Transverse colon (tissue), 4 donors: ENCODE measurements around the gene NFASC. TPM values are rescaled to one million over a fixed set of nuclear protein-coding genes. Genes with fewer than 3 reads are reported as not detected.

Source experiments
- DNase-seq: peaks from one replicate; pipeline ENCODE4 v3.0.0-alpha.2; 2019
- H3K27ac ChIP-seq, 4 donors: fragments of 200-600 bp; sonication (generic); 2 replicates each; pipeline ENCODE4 v1.5.1; 2016 to 2018; ENCODE audit warnings: inconsistent platforms in 4 of 4
- H3K27me3 ChIP-seq: fragments of 200-600 bp; sonication (generic); 2 replicates; pipeline ENCODE4 v1.5.1; 2017; ENCODE audit warnings: inconsistent platforms
- H3K36me3 ChIP-seq, 4 donors: fragments of 200-600 bp; sonication (generic); 2 replicates each; pipeline ENCODE4 v1.5.1; 2017 to 2019; ENCODE audit warnings: inconsistent platforms in 4 of 4
- H3K4me1 ChIP-seq, 4 donors: fragments of 200-600 bp; sonication (generic); 2 replicates each; pipeline ENCODE4 v1.5.1; 2017 to 2020; ENCODE audit warnings: inconsistent platforms in 4 of 4
- H3K4me3 ChIP-seq, 4 donors: fragments of 200-600 bp; sonication (generic); 1 replicate in 1 of 4; 2 replicates in 3 of 4; pipeline versions ENCODE4 v1.5.1 to v1.6.1; 2017 to 2019; ENCODE audit warnings: inconsistent platforms in 4 of 4
- H3K9me3 ChIP-seq, 2 donors: fragments of 200-600 bp; sonication (generic); 2 replicates each; pipeline ENCODE4 v1.5.1; 2017 to 2019; ENCODE audit warnings: inconsistent platforms in 2 of 2
- EP300 ChIP-seq: sonication (generic); formaldehyde crosslinking; IDR thresholded peaks from one replicate; pipeline ENCODE4 v1.6.1; 2017; ENCODE audit warnings: antibody characterized with exemption, low read depth
- POLR2A ChIP-seq: fragments of 450-650 bp; IDR thresholded peaks from one replicate; pipeline ENCODE4 v1.6.1; 2016; ENCODE audit warnings: antibody characterized with exemption, mild to moderate bottlenecking, moderate library complexity
- POLR2AphosphoS5 ChIP-seq, 3 donors: sonication (generic); formaldehyde crosslinking; IDR thresholded peaks; one replicate each; pipeline ENCODE4 v1.6.1; 2016; ENCODE audit warnings: antibody characterized with exemption in 3 of 3
- WGBS, 2 donors: methylation state at CpG; one replicate each; pipeline ENCODE4 v1.1.5; 2018; ENCODE audit warnings: low coverage in 1 of 2; 5-methylcytosine and 5-hydroxymethylcytosine counted together
- in situ Hi-C, 4 donors: fragments of 200-750 bp; cut with MboI; loops; one replicate each; pipeline versions ENCODE4 v1.15.0 to v1.15.1; 2017; ENCODE audit warnings: low sequenced_read_pairs in 3 of 4, low pct_ligation_motif_present in 1 of 4, low pct_unique_long_range_greater_than_20kb in 1 of 4
- intact Hi-C: fragments of 100-400 bp; cut with DNase I; formaldehyde crosslinking; loops from one replicate; pipeline ENCODE4 v1.15.1; 2023; ENCODE audit warnings: low total_unique reads
- total RNA-seq, 4 donors: library from RNA; depleted of rRNA; stranded (reverse); fragments of >200 nt; gene quantifications; one replicate each; pipeline ENCODE4 v1.1.0, GENCODE V29; 2016
- TF ChIP-seq, protein P1 (sequence below), 5 experiments: fragments of 200-600 bp in 3 of 5; fragments of 450-650 bp in 2 of 5; sonication (generic) in 3 of 5; IDR thresholded peaks; 1 replicate in 2 of 5; 2 replicates in 3 of 5; pipeline ENCODE4 v1.5.1; 2016 to 2017; ENCODE audit warnings: antibody characterized with exemption in 5 of 5, inconsistent platforms in 3 of 5, mild to moderate bottlenecking in 2 of 5, moderate library complexity in 1 of 5

NFASC gene
- total RNA-seq, 4 donors from 2014 or later: 11.3 to 48.8 (median 13.4) TPM

DNA sequence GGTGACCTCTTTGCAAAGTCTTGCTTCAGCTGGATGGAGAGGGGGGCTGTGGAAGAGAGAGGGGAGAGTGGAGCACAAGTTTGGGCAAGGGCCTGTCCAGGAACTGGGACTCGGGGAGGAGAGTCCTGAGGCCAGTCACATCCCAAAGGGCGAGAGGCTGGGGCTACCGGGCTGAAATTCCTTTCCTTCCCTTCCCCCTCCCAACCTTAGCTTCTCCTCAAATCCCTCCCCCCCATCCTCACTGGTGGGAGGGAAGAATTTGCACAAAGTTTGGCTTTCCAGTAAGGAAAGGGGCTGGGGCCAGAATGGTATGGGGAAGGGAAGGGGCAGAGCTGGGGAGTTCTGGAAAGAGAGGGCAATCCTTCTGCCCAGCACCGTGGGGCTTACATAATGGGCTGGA is 173.2 kb downstream of the NFASC start:
- Histone ChIP-seq H3K9me3 (no peaks in the 10 kb centered on the region), H3K27ac (no peak overlapping the region), H3K27me3 (peaks cover 61% of the 10 kb centered on the region), H3K36me3 (no peaks in the 10 kb centered on the region), H3K4me1 (peaks cover 0 to 7% (median 0%) of the 10 kb centered on the region in 4 donors), H3K4me3 (no peak overlapping the region)
- in situ Hi-C loops: no loop called here
- intact Hi-C loops: no loop called here
- 40% methylated on average over 4 of the region's 4 CpGs; no CpG with 5 or more reads in 1 of the 2 donors for WGBS, 2 donors
- TF ChIP-seq, protein P1, sequence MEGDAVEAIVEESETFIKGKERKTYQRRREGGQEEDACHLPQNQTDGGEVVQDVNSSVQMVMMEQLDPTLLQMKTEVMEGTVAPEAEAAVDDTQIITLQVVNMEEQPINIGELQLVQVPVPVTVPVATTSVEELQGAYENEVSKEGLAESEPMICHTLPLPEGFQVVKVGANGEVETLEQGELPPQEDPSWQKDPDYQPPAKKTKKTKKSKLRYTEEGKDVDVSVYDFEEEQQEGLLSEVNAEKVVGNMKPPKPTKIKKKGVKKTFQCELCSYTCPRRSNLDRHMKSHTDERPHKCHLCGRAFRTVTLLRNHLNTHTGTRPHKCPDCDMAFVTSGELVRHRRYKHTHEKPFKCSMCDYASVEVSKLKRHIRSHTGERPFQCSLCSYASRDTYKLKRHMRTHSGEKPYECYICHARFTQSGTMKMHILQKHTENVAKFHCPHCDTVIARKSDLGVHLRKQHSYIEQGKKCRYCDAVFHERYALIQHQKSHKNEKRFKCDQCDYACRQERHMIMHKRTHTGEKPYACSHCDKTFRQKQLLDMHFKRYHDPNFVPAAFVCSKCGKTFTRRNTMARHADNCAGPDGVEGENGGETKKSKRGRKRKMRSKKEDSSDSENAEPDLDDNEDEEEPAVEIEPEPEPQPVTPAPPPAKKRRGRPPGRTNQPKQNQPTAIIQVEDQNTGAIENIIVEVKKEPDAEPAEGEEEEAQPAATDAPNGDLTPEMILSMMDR (IDR thresholded peaks at IDR 0.05): no peak
- TF ChIP-seq EP300 (no peak), POLR2AphosphoS5 (IDR thresholded peaks at IDR 0.05) (no peak), POLR2A (no peak)
- no peak for DNase-seq

DNA sequence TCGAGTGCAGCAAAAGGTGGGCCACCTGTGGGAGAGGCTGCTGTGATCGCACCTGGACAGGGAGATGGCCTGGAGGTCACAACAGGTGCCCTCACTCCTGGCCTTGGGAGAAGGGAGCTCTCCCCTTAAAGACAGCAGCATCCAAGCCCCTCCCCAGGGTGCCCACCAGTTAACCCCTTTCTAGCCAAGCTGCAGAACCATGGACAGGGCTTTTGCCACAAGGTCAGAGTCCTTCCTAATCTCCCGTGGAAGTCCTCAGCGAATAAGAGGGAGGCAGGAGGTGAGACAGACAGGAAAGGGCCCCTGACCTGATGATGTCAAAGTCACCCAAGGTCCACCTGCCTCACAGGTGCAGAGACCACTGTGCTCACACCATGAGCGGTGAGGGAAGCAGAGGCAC is 174.1 kb downstream of the NFASC start:
- TF ChIP-seq POLR2AphosphoS5 (IDR thresholded peaks at IDR 0.05) (no peak), POLR2A (no peak), EP300 (no peak)
- TF ChIP-seq, protein P1 (IDR thresholded peaks at IDR 0.05): no peak
- no peak overlapping the region for H3K27ac ChIP-seq
- DNase-seq: no peak
- no peaks in the 10 kb centered on the region for H3K9me3 ChIP-seq
- 33 to 67% methylated on average over 1 to 5 of the region's 5 CpGs for WGBS, 2 donors
- no peaks in the 10 kb centered on the region for H3K36me3 ChIP-seq
- in situ Hi-C loops (no loop called here), intact Hi-C loops (no loop called here)
- H3K4me1 ChIP-seq: peaks cover 0 to 7% (median 0%) of the 10 kb centered on the region in 4 donors
- H3K4me3 ChIP-seq: no peak overlapping the region
- H3K27me3 ChIP-seq: peaks cover 61% of the 10 kb centered on the region

DNA sequence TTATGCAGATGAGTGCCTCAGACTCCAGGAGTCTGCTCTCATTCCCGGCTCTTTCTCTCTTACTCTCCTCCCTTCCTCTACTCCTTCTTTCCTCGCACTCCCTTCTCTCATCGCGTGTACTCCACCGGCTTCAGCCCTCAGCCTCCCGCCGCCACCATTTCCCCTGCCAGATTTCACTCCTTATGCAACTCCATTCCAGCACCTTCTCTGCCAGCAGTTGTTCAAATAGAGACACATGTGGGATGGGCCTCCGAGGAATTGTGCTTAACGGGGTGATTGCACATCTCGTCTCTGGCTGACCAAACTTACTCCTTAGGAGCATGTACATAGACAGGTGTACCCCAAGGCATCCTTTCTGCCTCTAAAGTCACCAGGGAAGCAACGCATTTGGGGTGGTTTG is 174.5 kb downstream of the NFASC start:
- no peaks in the 10 kb centered on the region for H3K36me3 ChIP-seq
- no peaks in the 10 kb centered on the region for H3K9me3 ChIP-seq
- TF ChIP-seq POLR2AphosphoS5 (IDR thresholded peaks at IDR 0.05) (no peak), POLR2A (no peak), EP300 (no peak)
- TF ChIP-seq, protein P1 (IDR thresholded peaks at IDR 0.05): no peak
- H3K4me1 ChIP-seq: peaks cover 0 to 7% (median 0%) of the 10 kb centered on the region in 4 donors
- in situ Hi-C loops (no loop called here), intact Hi-C loops (no loop called here)
- DNase-seq: no peak
- H3K27ac ChIP-seq: no peak overlapping the region
- H3K4me3 ChIP-seq: no peak overlapping the region
- WGBS, 2 donors: 40 to 45% methylated on average over 7 to 11 of the region's 11 CpGs
- H3K27me3 ChIP-seq: peaks cover 61% of the 10 kb centered on the region

DNA sequence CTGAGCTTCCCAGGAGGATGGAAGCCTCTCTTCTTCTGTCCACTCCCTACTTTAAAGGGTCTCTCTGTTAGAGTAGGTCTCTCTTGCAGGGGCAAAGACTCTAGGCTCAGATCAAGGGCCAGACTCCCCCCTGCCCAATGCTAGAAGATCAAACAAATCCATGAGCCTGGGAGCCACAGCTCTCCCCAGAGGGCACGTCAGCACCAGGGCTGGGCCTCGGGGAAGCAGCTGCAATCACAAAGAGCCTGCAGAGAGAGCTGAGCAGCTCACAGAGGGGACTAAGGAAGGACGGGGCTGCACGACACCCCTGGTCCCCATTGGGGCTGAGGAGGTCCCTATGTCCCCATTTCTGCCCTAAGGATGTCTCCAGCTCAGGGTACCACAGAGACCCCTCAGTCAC is 176.2 kb downstream of the NFASC start:
- intact Hi-C loops (no loop called here), in situ Hi-C loops (no loop called here)
- Histone ChIP-seq H3K9me3 (no peaks in the 10 kb centered on the region), H3K27ac (no peak overlapping the region), H3K4me1 (peaks cover 0 to 7% (median 0%) of the 10 kb centered on the region in 4 donors), H3K27me3 (peaks cover 50% of the 10 kb centered on the region), H3K36me3 (no peaks in the 10 kb centered on the region), H3K4me3 (no peak overlapping the region)
- TF ChIP-seq, protein P1 (IDR thresholded peaks at IDR 0.05): no peak
- 38% methylated on average over 4 of the region's 4 CpGs; no CpG with 5 or more reads in 1 of the 2 donors for WGBS, 2 donors
- DNase-seq: no peak
